ENCODE measurements around the gene BMPER. TPM values are rescaled to one million over a fixed set of nuclear protein-coding genes. Genes with fewer than 3 reads are reported as not detected.

The BMPER gene
- total RNA-seq, 3 donors from 2014 or later (not counting 1 experiment from before 2014, with no cell fraction given), result 0.32 to 0.64 (median 0.50) TPM

GRCh38 chr7:34016876-34017275 is 111.5 kb downstream of the BMPER start:
- 90% methylated on average over 3 of the region's 3 CpGs for WGBS (ENCODE audit: insufficient coverage)
- Histone ChIP-seq H3K4me1 (ENCODE audit: control insufficient read depth, insufficient read depth, low read length) (no peaks in the 10 kb centered on the region), H3K27ac (ENCODE audit: low read length) (no peak overlapping the region), H3K4me3 (ENCODE audit: low read length) (no peak overlapping the region), H3K27me3 (ENCODE audit: control insufficient read depth, insufficient read depth, low read length) (no peaks in the 10 kb centered on the region), H3K36me3 (ENCODE audit: control insufficient read depth, insufficient read depth, low read length) (no peaks in the 10 kb centered on the region), H3K9me3 (ENCODE audit: control insufficient read depth, insufficient read depth, low read length) (no peaks in the 10 kb centered on the region)
- H3K27ac Mint-ChIP-seq, result no peak overlapping the region
- TF ChIP-seq, protein P1, sequence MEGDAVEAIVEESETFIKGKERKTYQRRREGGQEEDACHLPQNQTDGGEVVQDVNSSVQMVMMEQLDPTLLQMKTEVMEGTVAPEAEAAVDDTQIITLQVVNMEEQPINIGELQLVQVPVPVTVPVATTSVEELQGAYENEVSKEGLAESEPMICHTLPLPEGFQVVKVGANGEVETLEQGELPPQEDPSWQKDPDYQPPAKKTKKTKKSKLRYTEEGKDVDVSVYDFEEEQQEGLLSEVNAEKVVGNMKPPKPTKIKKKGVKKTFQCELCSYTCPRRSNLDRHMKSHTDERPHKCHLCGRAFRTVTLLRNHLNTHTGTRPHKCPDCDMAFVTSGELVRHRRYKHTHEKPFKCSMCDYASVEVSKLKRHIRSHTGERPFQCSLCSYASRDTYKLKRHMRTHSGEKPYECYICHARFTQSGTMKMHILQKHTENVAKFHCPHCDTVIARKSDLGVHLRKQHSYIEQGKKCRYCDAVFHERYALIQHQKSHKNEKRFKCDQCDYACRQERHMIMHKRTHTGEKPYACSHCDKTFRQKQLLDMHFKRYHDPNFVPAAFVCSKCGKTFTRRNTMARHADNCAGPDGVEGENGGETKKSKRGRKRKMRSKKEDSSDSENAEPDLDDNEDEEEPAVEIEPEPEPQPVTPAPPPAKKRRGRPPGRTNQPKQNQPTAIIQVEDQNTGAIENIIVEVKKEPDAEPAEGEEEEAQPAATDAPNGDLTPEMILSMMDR (IDR thresholded peaks at IDR 0.05), result no peak
- intact Hi-C loops (cut with micrococcal nuclease), result no loop called here
- H3K4me3 Mint-ChIP-seq, result no peak overlapping the region
- ATAC-seq (no peak), DNase-seq (no peak)
- H3K27me3 Mint-ChIP-seq (ENCODE audit: low read depth in 2 of 2), result peaks cover 8 to 9% of the 10 kb centered on the region in 2 donors
- H3K36me3 Mint-ChIP-seq, result no peaks in the 10 kb centered on the region
- H3K4me1 Mint-ChIP-seq, result no peaks in the 10 kb centered on the region
- peaks cover 0 to 3% of the 10 kb centered on the region in 2 donors for H3K9me3 Mint-ChIP-seq

DNA sequence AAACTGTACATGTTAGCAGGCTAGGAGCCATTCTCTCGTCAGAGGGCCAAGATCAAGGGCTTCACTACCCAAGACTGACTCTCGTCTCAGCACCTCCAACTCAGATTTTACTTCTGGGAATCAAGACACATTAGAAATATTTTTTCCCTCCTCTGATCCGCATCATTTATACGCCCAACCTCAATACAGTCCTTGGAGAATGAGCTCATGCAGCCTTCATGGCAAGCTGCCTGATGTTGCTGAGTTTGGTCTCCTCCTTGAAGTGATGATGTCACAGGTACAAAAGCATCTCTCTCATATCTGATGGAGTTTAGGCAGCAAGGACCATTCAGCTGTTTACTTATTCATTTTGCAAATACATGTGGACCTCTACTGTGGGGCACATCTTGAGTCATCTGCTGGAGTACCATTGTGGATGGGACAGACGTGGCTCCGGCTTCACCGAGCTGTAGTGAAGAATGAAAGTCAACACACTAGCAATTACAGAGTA is 114.0 kb downstream of the BMPER start:
- intact Hi-C loops (cut with micrococcal nuclease), result no loop called here
- DNase-seq (no peak), ATAC-seq (no peak)
- Mint-ChIP-seq H3K27ac (no peak overlapping the region), H3K36me3 (no peaks in the 10 kb centered on the region), H3K9me3 (peaks cover 3% of the 10 kb centered on the region in 2 donors), H3K27me3 (ENCODE audit: low read depth in 2 of 2) (peaks cover 3 to 6% of the 10 kb centered on the region in 2 donors), H3K4me1 (no peaks in the 10 kb centered on the region), H3K4me3 (no peak overlapping the region)
- Histone ChIP-seq H3K4me1 (ENCODE audit: control insufficient read depth, insufficient read depth, low read length) (no peaks in the 10 kb centered on the region), H3K4me3 (ENCODE audit: low read length) (no peak overlapping the region), H3K36me3 (ENCODE audit: control insufficient read depth, insufficient read depth, low read length) (no peaks in the 10 kb centered on the region), H3K27ac (ENCODE audit: low read length) (no peak overlapping the region), H3K27me3 (ENCODE audit: control insufficient read depth, insufficient read depth, low read length) (no peaks in the 10 kb centered on the region), H3K9me3 (ENCODE audit: control insufficient read depth, insufficient read depth, low read length) (no peaks in the 10 kb centered on the region)
- 90% methylated on average over 7 of the region's 7 CpGs for WGBS (ENCODE audit: insufficient coverage)
- TF ChIP-seq, protein P1 (IDR thresholded peaks at IDR 0.05), result no peak

- 90% methylated on average over 5 of the region's 5 CpGs for WGBS (ENCODE audit: insufficient coverage)
- Mint-ChIP-seq H3K4me3 (no peak overlapping the region), H3K9me3 (peaks cover 2 to 6% of the 10 kb centered on the region in 2 donors), H3K27me3 (ENCODE audit: low read depth in 2 of 2) (peaks cover 8 to 10% of the 10 kb centered on the region in 2 donors), H3K27ac (no peak overlapping the region), H3K36me3 (no peaks in the 10 kb centered on the region), H3K4me1 (no peaks in the 10 kb centered on the region)
- no peaks in the 10 kb centered on the region for H3K4me1 ChIP-seq (ENCODE audit: control insufficient read depth, insufficient read depth, low read length)
- TF ChIP-seq, protein P1 (IDR thresholded peaks at IDR 0.05), result no peak
- H3K36me3 ChIP-seq (ENCODE audit: control insufficient read depth, insufficient read depth, low read length), result no peaks in the 10 kb centered on the region
- DNase-seq, result no peak
- no peak overlapping the region for H3K4me3 ChIP-seq (ENCODE audit: low read length)
- H3K27ac ChIP-seq (ENCODE audit: low read length), result no peak overlapping the region
- no peaks in the 10 kb centered on the region for H3K9me3 ChIP-seq (ENCODE audit: control insufficient read depth, insufficient read depth, low read length)
- intact Hi-C loops (cut with micrococcal nuclease), result no loop called here
- H3K27me3 ChIP-seq (ENCODE audit: control insufficient read depth, insufficient read depth, low read length), result no peaks in the 10 kb centered on the region
- ATAC-seq, result no peak
Observed at GRCh38 chr7:34022626-34023025, 117.3 kb downstream of the BMPER start.

DNA sequence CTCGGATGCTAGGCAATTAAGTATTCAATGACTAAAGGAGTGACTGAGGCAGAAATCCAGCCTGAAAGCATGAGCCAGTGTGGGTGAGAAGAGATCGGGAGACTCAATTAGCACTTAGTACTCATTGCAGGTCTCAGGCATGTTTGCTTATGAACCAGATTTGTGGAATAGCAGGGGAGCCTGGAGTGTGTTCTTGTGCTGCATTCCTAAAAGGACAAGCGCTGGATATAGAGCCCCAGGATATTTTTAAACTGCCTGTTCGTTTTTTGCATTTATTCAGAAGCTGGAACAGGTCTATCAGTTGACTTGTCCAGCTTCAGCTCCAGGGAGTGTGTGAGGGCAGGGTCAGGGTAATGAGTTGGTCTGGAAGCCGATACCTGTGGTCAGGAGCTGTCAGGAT is 120.3 kb downstream of the BMPER start:
- no peak overlapping the region for H3K4me3 ChIP-seq (ENCODE audit: low read length)
- no peak for ATAC-seq
- WGBS (ENCODE audit: insufficient coverage), result 70% methylated on average over 5 of the region's 5 CpGs

More for the DNA sequence above, 120.3 kb downstream of the BMPER start:
- no peak for DNase-seq
- no peaks in the 10 kb centered on the region for H3K4me1 Mint-ChIP-seq
- H3K4me1 ChIP-seq (ENCODE audit: control insufficient read depth, insufficient read depth, low read length), result no peaks in the 10 kb centered on the region
- H3K9me3 Mint-ChIP-seq, result peaks cover 2 to 6% of the 10 kb centered on the region in 2 donors
- intact Hi-C loops (cut with micrococcal nuclease), result no loop called here
- no peaks in the 10 kb centered on the region for H3K9me3 ChIP-seq (ENCODE audit: control insufficient read depth, insufficient read depth, low read length)
- no peaks in the 10 kb centered on the region for H3K27me3 ChIP-seq (ENCODE audit: control insufficient read depth, insufficient read depth, low read length)
- TF ChIP-seq, protein P1 (IDR thresholded peaks at IDR 0.05), result no peak
- H3K27ac Mint-ChIP-seq, result no peak overlapping the region
- peaks cover 4 to 10% of the 10 kb centered on the region in 2 donors for H3K27me3 Mint-ChIP-seq (ENCODE audit: low read depth in 2 of 2)
- H3K36me3 Mint-ChIP-seq, result no peaks in the 10 kb centered on the region
- H3K36me3 ChIP-seq (ENCODE audit: control insufficient read depth, insufficient read depth, low read length), result no peaks in the 10 kb centered on the region
- H3K4me3 Mint-ChIP-seq, result no peak overlapping the region
- H3K27ac ChIP-seq (ENCODE audit: low read length), result no peak overlapping the region
